EH (cell line): Measurements from ENCODE around the gene RAB11FIP3.
A peak's percentile ranks its signal among the peaks of the same experiment; 100 is the strongest.
"Not testable (repeated sequence)": the region's sequence is repeated elsewhere in the genome, so short reads cannot be mapped to it uniquely, and the experiment has no call there.

Experiments
- DNase-seq: peaks from one replicate; pipeline ENCODE4 v3.0.0-alpha.2; 2015; ENCODE audit warnings: low read depth

RAB11FIP3 gene

GRCh38 chr16:495127-495748 lies 69.8 kb downstream of the RAB11FIP3 start:
- DNase-seq = peak; percentile 55

DNA sequence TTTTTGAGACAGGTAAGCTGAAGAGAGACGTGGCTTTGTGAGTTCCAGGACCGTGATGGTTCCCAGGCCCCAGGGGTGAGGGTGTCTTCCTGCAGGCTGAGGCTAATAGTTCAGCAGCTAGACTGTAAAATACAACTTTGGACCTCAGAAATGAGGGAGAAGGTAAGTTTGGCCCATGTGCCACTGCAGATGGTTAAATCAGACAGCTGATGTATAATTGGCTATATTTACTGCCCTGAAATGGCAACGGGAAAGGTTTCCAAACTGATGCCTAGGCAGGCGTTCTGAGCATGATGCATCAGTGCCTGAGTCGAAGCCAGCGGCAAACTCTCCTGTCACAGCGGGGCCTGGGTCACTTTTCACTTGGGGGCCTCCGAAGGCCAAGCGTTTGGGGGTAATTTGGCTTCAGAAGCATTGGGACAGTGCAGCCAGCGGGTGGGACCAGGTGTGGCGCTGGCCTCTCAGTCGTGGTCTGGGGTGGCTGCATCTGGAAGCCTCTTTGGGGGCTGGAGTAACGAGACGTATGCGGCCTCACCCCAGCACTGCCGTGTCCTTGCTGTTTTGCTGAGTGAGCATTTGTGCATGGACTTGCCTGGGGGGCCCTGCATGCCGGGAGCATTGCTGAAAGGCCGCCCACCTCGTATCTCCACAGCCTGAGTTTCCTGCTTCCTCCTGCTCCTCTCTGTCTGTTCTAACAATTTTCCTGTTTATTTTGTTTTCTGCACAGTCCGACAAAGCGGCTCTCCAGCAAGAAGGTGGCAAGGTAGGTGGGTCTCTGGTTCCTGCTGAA lies 70.8 kb downstream of the RAB11FIP3 start:
- no peak for DNase-seq

DNA sequence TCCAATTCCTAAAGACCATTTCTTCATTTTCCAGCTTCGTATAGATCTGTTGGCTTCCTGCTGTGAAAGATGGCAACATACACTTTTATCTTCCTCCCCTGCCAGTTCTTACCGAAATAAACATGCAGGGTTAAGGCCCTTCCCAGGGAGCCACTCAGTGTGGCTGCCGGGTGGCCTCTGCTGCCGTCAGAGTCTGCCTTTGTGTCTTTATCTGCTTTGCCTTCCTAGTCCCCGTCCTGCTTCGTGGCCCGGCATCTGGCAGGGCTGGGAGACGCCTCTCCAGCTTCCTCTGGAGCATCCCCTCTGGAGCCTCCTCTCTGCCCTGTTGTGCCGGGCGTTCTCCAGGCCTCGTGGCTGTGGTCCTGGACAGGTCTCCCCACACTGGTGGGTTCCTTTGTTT lies 71.8 kb downstream of the RAB11FIP3 start:
- no peak for DNase-seq

GRCh38 chr16:499924-500323 lies 74.5 kb downstream of the RAB11FIP3 start:
- no peak for DNase-seq

- no peak for DNase-seq
Observed at GRCh38 chr16:500709-501108, 75.3 kb downstream of the RAB11FIP3 start.

DNA sequence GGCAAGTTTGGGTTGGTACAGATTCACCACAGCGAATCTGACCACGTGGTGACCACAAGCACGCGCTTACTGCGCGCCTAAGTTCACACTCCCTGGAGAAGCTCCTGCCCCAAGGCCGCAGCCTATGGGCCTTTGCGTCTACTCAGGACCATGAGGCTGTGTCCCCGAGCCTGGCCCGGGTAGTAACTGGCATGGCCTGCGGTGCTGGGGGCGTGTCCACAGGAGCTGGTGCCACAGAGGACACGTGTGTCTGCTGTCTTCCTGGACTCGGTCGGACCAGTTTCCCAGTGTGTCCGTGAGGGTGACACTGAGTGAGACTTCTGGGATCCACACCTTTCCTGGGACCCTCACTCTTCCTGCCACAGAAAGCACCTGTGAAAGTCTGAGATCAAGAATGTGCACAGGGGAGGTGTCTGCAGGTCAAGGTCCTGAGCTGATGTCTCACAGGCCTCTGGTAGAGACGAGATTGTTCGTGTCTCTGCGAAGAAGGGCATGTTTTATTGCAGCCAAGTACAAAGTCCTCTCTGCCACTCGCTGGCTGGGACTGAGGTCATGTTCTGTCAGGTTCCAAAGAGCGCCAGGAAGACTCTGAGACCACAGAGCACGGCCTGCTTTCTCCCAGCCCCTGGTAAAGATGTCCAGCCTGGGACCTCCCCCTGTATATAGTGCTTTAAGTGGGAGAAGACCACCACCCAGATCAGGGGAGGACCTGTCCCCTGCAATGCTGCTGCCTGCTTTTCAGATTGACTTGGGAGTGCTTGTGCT lies 76.9 kb downstream of the RAB11FIP3 start:
- DNase-seq = no peak

DNA sequence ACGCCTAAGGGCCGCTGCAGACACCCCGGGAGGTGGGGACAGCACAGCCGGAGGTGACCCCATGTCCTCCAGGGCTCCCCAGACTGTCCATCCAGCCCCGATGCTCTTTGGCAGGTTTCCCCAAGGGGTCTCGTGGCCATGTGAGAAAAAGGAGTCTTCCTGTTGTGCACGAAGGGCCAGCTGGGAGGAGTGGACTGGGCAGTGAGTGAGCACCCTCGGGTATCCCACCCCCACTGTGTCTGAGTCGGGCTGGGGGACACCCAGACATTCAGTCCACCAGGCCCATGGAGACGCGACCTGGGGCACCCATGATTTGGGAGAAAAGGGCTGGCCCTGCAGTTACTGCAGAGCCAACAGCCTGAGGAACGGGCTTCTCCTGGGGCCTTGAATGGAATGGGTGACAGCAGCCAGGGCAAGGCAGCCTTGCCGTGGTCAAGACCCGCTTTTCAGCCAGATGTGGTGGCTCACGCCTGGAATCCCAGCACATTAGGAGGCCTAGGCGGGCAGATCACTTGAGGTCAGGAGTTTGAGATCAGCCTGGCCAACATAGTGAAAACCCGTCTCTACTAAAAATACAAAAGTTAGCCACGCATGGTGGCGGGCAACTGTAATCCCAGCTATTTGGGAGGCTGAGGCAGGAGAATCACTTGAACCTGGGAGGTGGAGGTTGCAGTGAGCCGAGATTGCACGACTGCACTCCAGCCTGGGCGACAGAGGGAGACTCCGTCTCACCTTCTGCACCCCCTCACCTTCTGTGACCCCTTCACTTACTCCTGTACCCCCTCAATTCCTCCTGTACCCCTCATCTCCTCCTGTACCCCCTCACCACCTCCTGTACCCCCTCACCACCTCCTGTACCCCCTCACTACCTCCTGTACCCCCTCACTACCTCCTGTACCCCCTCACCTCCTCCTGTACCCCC lies 78.0 kb downstream of the RAB11FIP3 start:
- no peak for DNase-seq

DNA sequence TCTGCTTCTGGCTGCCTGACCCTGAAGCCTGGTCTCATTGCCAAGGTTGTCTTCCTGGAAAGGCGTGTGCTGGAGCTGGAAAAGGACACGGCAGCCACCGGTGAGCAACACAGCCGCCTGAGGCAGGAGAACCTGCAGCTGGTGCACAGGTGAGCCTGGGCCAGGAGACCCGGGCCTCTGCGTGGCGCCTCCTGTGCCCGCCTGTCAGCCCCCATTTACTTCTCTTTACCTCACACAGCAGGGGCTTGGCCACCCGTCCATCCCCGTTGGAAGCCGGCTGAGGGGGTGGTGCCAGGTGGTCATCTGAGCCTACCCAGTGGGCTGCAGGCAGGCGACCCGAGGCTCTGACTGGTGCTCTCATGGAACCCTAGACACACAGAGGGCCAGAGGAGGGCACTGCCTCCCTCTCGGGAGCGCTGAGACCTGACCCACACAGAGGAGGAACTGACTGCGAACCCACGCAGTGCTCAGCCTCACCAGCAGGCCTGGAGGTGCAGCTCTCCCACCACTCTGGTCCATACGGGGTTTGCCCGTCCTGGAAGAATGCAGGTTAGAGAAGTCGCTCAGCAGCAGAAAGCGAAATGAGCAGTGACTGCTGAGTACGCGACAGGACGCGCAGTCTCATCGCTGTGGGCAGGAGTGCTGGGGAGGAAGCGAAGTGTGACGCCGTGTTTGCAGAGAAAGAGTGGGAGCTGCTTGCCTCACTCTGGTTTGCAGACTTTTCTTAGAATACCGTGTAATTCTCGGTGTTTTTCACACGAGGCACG lies 80.2 kb downstream of the RAB11FIP3 start:
- DNase-seq = no peak

GRCh38 chr16:506246-506546 lies 80.7 kb downstream of the RAB11FIP3 start:
- DNase-seq = no peak

DNA sequence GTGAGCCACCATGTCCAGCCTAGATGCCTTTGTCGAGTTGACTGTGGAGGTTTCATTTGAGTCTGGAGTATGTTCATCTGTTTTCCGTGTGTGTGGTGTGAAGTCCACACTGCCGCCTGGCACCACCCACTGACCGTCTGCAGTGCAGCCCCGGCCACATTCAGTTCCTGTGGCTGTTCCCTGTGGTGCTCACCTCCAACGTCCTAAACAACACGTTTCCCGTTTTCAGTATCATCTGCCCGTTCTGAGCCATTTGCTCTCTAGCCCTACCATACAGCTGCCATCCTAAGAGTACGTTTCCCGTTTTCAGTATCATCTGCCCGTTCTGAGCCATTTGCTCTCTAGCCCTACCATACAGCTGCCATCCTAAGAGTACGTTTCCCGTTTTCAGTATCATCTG lies 82.1 kb downstream of the RAB11FIP3 start:
- DNase-seq = not testable (repeated sequence)

DNA sequence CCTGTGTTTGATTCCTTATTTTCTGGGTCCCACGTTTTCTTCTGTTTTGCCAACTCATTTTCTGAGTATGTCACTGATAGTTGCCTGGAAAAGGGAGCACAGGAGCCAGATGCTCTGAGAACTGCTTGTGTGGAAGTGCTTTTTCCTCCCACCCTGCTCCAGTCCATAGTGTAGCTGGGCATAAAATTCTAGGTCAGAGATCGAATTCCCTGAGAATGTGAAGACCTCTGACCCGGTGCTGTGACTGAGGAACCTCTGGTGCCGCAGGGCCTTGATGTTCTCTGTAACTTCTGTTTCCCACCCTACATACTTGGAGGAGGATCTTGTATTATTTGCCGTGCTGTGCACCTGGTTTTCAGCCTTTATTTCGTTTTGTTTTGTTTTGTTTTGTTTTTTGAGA lies 82.5 kb downstream of the RAB11FIP3 start:
- DNase-seq = no peak

- peak; percentile 12 for DNase-seq
Observed at GRCh38 chr16:508884-509736, 83.7 kb downstream of the RAB11FIP3 start.

GRCh38 chr16:510066-510825 lies 84.8 kb downstream of the RAB11FIP3 start:
- no peak for DNase-seq

DNA sequence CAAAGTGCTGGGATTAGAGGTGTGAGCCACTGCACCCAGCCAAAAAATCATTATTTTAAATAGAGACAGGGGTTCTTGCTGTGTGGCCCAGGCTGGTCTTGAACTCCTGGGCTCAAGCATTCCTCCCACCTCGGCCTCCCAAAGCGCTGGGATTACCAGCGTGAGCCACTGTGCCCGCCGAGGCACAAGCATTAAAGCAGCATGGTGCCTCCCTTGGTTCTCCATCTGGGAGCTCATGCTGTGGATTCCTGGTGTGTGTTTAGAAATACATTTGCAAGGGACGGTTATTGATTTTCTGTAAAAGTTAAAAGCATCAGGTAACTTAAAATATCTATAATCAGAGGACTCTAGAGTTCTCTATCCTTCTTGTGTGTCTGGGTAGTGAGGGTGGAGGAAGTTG lies 87.4 kb downstream of the RAB11FIP3 start:
- DNase-seq = no peak

- DNase-seq = no peak
Observed at GRCh38 chr16:513950-514349, 88.5 kb downstream of the RAB11FIP3 start.

DNA sequence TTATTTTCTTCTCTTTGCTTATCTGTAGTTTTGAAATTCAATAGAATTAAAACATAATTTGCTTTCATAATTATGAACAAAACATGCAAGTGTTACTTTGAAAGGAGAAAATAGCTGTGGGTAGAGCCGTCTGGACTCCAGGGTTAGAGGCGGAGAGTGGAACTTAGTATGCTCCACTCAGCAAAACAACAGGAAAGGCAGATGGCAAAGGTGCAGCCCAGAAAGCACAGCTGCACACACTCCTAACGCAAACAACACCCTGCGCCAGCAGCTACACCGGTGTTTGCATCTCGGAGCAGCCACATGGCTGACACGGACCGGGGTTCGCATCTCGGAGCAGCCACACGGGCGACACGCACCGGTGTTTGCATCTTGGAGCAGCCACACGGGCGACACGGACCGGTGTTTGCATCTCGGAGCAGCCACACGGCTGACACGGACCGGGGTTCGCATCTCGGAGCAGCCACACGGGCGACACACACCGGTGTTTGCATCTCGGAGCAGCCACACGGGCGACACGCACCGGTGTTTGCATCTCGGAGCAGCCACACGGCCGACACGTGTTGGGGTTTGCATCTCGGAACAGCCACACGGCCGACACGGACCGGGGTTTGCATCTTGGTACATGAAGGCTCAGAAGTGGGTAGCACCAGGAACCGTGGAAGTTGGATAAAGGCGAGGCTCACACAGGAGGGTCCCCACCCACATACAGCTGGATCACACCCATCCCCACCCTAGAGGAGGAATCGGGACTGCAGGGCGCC lies 89.9 kb downstream of the RAB11FIP3 start:
- DNase-seq = no peak

DNA sequence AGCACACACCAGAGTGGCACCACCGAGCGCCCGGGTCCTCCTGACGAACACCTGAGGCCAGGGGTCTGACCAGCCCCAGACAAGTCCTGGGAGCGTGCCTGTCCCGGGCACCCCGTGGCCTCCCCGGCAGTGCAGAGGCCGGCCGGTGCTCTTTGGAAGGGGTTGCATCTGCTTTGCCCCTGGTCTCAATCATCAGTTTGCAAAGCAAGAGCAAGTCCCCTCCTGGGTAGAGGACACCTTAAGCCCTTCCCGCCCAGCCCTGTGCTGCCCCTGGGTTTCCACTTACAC lies 90.4 kb downstream of the RAB11FIP3 start:
- no peak for DNase-seq

DNA sequence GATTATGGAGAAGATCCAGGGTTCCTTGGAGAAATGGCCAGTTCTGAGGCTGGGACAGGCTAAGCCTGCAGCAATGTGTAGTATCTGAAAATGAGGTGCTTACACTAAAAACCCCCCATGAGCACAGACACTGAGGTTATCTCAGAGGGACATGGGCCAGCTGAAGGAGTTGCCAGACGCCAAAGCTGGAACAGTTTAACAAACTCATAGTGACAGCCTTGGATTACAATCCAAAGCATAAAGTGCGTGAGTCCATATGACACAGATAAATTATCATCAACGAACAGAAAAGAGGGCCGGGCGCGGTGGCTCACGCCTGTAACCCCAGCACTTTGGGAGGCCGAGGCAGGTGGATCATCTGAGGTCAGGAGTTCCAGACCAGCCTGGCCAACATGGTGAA lies 90.9 kb downstream of the RAB11FIP3 start:
- no peak for DNase-seq

- no peak for DNase-seq
Observed at GRCh38 chr16:518858-519257, 93.4 kb downstream of the RAB11FIP3 start.
